Neural cell (in vitro differentiated cells): Measurements from ENCODE around the gene TOP2B.

Experiments used
- EP300 ChIP-seq: fragments of 450-650 bp; conservative IDR thresholded peaks from 2 replicates; pipeline ENCODE4 v1.6.1; 2014; ENCODE audit warnings: antibody characterized with exemption, mild to moderate bottlenecking, moderate library complexity; ENCODE audit not compliant: poor library complexity, severe bottlenecking
- POLR2AphosphoS5 ChIP-seq: IDR thresholded peaks from 2 replicates; pipeline ENCODE4 v1.6.1; 2012
- TF ChIP-seq, protein P1 (sequence below): fragments of 450-650 bp; IDR thresholded peaks from 2 replicates; pipeline ENCODE4 v1.5.1; 2014; ENCODE audit warnings: antibody characterized with exemption, mild to moderate bottlenecking, moderate library complexity; ENCODE audit not compliant: poor library complexity, severe bottlenecking

DNA sequence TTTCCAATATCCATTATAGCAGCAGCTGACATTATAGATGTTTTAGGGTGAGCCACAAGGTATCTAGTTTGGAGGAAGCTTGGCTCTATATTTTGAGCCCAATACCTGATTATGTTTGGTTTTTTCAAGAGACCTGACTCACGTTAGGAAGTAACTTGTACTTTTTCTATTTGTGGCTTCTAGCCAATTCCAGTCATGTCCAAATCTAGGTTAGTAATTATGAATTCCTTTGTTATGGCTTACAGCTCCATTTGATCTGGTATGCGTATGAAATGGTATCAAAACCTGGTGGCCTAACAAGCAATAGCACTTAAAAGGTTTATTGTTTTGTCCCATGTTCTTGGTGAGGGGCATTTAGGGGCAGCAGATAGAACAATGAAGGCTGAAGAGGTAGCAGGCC lies 115.9 kb downstream of the TOP2B start:
- no peak for TF ChIP-seq POLR2AphosphoS5
- TF ChIP-seq, protein P1, sequence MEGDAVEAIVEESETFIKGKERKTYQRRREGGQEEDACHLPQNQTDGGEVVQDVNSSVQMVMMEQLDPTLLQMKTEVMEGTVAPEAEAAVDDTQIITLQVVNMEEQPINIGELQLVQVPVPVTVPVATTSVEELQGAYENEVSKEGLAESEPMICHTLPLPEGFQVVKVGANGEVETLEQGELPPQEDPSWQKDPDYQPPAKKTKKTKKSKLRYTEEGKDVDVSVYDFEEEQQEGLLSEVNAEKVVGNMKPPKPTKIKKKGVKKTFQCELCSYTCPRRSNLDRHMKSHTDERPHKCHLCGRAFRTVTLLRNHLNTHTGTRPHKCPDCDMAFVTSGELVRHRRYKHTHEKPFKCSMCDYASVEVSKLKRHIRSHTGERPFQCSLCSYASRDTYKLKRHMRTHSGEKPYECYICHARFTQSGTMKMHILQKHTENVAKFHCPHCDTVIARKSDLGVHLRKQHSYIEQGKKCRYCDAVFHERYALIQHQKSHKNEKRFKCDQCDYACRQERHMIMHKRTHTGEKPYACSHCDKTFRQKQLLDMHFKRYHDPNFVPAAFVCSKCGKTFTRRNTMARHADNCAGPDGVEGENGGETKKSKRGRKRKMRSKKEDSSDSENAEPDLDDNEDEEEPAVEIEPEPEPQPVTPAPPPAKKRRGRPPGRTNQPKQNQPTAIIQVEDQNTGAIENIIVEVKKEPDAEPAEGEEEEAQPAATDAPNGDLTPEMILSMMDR: no peak
- TF ChIP-seq EP300: no peak
